ENCODE results near the gene CCDC178. TPM values are rescaled to one million over a fixed set of nuclear protein-coding genes. Genes with fewer than 3 reads are reported as not detected.

CCDC178 gene
- total and polyA plus RNA-seq, 2 donors (not counting 3 experiments of a cell fraction or from before 2014, with no cell fraction given): 0.80 to 1.6 TPM

GRCh38 chr18:33232318-33232626 is 208.2 kb downstream of the CCDC178 start:
- ChIA-PET CTCF (interaction anchor here (0.6 to 3.6 kb wide), 88 partner anchors 9 to 1556 kb away, joined by 3 to 58 read pairs (median 4); no protein-coding TSS in a partner anchor), POLR2A (interaction anchor here (0.6 kb wide), 1 partner anchor 162 kb away, joined by 3 read pairs; no protein-coding TSS in a partner anchor)
- Histone ChIP-seq H3K4me1 (ENCODE audit: control insufficient read depth, extremely low read depth, insufficient read depth, low read length) (peaks cover 2% of the 10 kb centered on the region), H3K27me3 (ENCODE audit: control insufficient read depth in 2 of 2, insufficient read depth in 2 of 2, low read length in 2 of 2) (peaks cover 0 to 2% of the 10 kb centered on the region in 2 experiments), H3K27ac (ENCODE audit: insufficient read depth, low read depth, low read length) (no peak overlapping the region), H3K9me3 (replicated peaks; ENCODE audit: control insufficient read depth, insufficient read depth, low read length) (no peaks in the 10 kb centered on the region), H4K20me1 (replicated peaks; ENCODE audit: control insufficient read depth, extremely low read depth, insufficient read depth, low read length) (no peaks in the 10 kb centered on the region), H3K9me1 (replicated peaks; ENCODE audit: control insufficient read depth, extremely low read depth, insufficient read depth, low read length) (no peaks in the 10 kb centered on the region), H3K4me2 (ENCODE audit: insufficient read depth, low read length) (no peak overlapping the region), H2AFZ (ENCODE audit: low read depth, low read length) (peak overlapping the region; percentile 64), H3K79me2 (ENCODE audit: control insufficient read depth, insufficient read depth, low read length) (no peaks in the 10 kb centered on the region), H3K36me3 (ENCODE audit: control insufficient read depth in 2 of 2, extremely low read depth in 1 of 2, insufficient read depth in 2 of 2, low read length in 2 of 2) (no peaks in the 10 kb centered on the region), H3K9ac (replicated peaks; ENCODE audit: extremely low read depth, insufficient read depth, low read length) (no peak overlapping the region), H3K4me3 (replicated peaks in 1 of 3; ENCODE audit: insufficient read depth in 1 of 3, low read depth in 1 of 3, low read length in 3 of 3) (no peak overlapping the region)
- intact Hi-C loops (cut with micrococcal nuclease) (loop anchor here (1.0 to 5.0 kb wide), 4 partner anchors 210 to 529 kb away; partner anchors contain the start of gene CCDC178), dilution Hi-C loops (cut with MboI; ENCODE audit: extremely low pct_ligation_motif_present, low sequenced_read_pairs) (no loop called here)
- TF ChIP-seq MYC (IDR thresholded peaks at IDR 0.05; ENCODE audit: low read depth, low read length) (no peak), CTCF (IDR thresholded peaks at IDR 0.05; ENCODE audit: extremely low read depth in 1 of 2, insufficient read depth in 1 of 2, low read depth in 1 of 2, low read length in 2 of 2) (no peak), JUN (IDR thresholded peaks at IDR 0.05; ENCODE audit: borderline replicate concordance, insufficient read depth, insufficient read length, low read depth) (no peak), GATA2 (IDR thresholded peaks at IDR 0.05; ENCODE audit: insufficient read depth, insufficient read length, low read depth, low read length) (no peak), POLR2AphosphoS5 (IDR thresholded peaks at IDR 0.05; ENCODE audit: insufficient read depth, low read depth, low read length) (no peak), MAX (IDR thresholded peaks at IDR 0.05; ENCODE audit: insufficient read depth, insufficient read length) (no peak), FOS (IDR thresholded peaks at IDR 0.05; ENCODE audit: borderline replicate concordance, insufficient read depth, low read length) (no peak), EZH2 (IDR thresholded peaks at IDR 0.05; ENCODE audit: borderline replicate concordance, low read depth, low read length, severe bottlenecking) (no peak), POLR2A (IDR thresholded peaks at IDR 0.05; ENCODE audit: low read depth, low read length) (no peak)
- FAIRE-seq (no peak), DNase-seq (ENCODE audit: low read depth, low spot score) (no peak)
- no TSS peak for BruUV-seq (replicated peaks)
